ENCODE results near the gene MAPKAP1. TPM values are rescaled to one million over a fixed set of nuclear protein-coding genes. Genes with fewer than 3 reads are reported as not detected.

MAPKAP1 gene
- total RNA-seq, 1 donor from 2014 or later = 56.6 TPM

- Mint-ChIP-seq H3K27me3 (ENCODE audit: insufficient read depth, low read depth) (peaks cover 3% of the 10 kb centered on the region), H3K27ac (peak overlapping the region; percentile 95)
- no peak overlapping the region for H3K9ac ChIP-seq
These were observed 39.2 kb upstream of the MAPKAP1 start for GRCh38 chr9:125746017-125746773.

GRCh38 chr9:125745682-125746016, 38.6 kb upstream of the MAPKAP1 start:
- H3K4me1 Mint-ChIP-seq = peaks cover 33% of the 10 kb centered on the region
- H3K27me3 Mint-ChIP-seq (ENCODE audit: insufficient read depth, low read depth) = peaks cover 3% of the 10 kb centered on the region
- H3K4me1 ChIP-seq = peaks cover 17% of the 10 kb centered on the region
- H3K9ac ChIP-seq = no peak overlapping the region
- H3K4me3 Mint-ChIP-seq = peak overlapping the region; percentile 90
- no peak for DNase-seq (ENCODE audit: low spot score)
- H3K36me3 ChIP-seq = no peaks in the 10 kb centered on the region
- H3K4me2 ChIP-seq = peak overlapping the region; percentile 15
- TF ChIP-seq EZH2 (IDR thresholded peaks at IDR 0.05) = no peak
- TF ChIP-seq CTCF (IDR thresholded peaks at IDR 0.05) = no peak
- TF ChIP-seq EZH2phosphoT487 (IDR thresholded peaks at IDR 0.05) = no peak
- no peak overlapping the region for H3K27ac Mint-ChIP-seq
- H3K27ac ChIP-seq = no peak overlapping the region
- no peaks in the 10 kb centered on the region for H3K9me3 ChIP-seq (ENCODE audit: low read depth)
- no peak overlapping the region for H2AFZ ChIP-seq (replicated peaks)
- H3F3A ChIP-seq (ENCODE audit: low read depth) = peaks cover 44% of the 10 kb centered on the region
- peaks cover 3% of the 10 kb centered on the region for H3K36me3 Mint-ChIP-seq
- peaks cover 7% of the 10 kb centered on the region for H3K27me3 ChIP-seq
- no peak overlapping the region for H3K4me3 ChIP-seq
- H4K20me1 ChIP-seq (ENCODE audit: low read depth) = peaks cover 23% of the 10 kb centered on the region
- H3K9me3 Mint-ChIP-seq = no peaks in the 10 kb centered on the region
- peaks cover 29% of the 10 kb centered on the region for H3K79me2 ChIP-seq (ENCODE audit: low read depth)

More at GRCh38 chr9:125746017-125746773, 39.2 kb upstream of the MAPKAP1 start:
- Histone ChIP-seq H3K4me3 (peak overlapping the region; percentile 45), H3K27ac (no peak overlapping the region), H3K4me2 (peak overlapping the region; percentile 54), H3K36me3 (no peaks in the 10 kb centered on the region), H2AFZ (replicated peaks) (peak overlapping the region; percentile 69), H3K4me1 (peaks cover 23% of the 10 kb centered on the region), H3K9me3 (ENCODE audit: low read depth) (no peaks in the 10 kb centered on the region), H3K27me3 (peaks cover 7% of the 10 kb centered on the region), H3F3A (ENCODE audit: low read depth) (peaks cover 50% of the 10 kb centered on the region), H4K20me1 (ENCODE audit: low read depth) (peaks cover 28% of the 10 kb centered on the region), H3K79me2 (ENCODE audit: low read depth) (peaks cover 35% of the 10 kb centered on the region)
- H3K4me3 Mint-ChIP-seq = peak overlapping the region; percentile 90
- H3K4me1 Mint-ChIP-seq = peaks cover 36% of the 10 kb centered on the region
- peak; percentile 98 for DNase-seq (ENCODE audit: low spot score)
- no peaks in the 10 kb centered on the region for H3K9me3 Mint-ChIP-seq
- peaks cover 3% of the 10 kb centered on the region for H3K36me3 Mint-ChIP-seq
- TF ChIP-seq EZH2phosphoT487 (IDR thresholded peaks at IDR 0.05) (no peak), EZH2 (IDR thresholded peaks at IDR 0.05) (no peak), CTCF (IDR thresholded peaks at IDR 0.05) (no peak)

DNA sequence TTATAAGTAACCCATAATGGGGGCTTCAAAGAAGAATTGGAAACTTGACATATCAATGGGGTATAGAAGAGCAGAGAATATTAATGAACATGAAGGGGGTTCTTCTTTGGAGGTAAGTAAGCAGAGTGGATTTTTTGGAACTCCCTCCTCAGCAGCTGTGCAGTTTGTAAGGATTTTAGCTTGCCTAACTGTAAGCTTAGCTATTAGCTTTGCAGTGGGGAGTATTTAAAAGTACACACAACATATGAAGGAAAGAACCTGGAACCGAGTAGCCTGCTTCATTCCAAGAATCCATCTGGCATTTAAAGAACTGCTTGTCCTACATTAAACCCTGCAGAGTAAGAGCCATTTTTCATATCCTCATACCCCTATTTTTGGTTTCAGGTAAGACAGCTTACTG, 38.0 kb upstream of the MAPKAP1 start:
- Histone ChIP-seq H3K27ac (no peak overlapping the region), H3K27me3 (peaks cover 7% of the 10 kb centered on the region), H4K20me1 (ENCODE audit: low read depth) (peaks cover 17% of the 10 kb centered on the region), H3F3A (ENCODE audit: low read depth) (peaks cover 38% of the 10 kb centered on the region), H3K9ac (no peak overlapping the region), H3K4me3 (no peak overlapping the region), H2AFZ (replicated peaks) (no peak overlapping the region), H3K79me2 (ENCODE audit: low read depth) (peaks cover 27% of the 10 kb centered on the region), H3K4me2 (no peak overlapping the region), H3K9me3 (ENCODE audit: low read depth) (no peaks in the 10 kb centered on the region), H3K4me1 (peaks cover 11% of the 10 kb centered on the region), H3K36me3 (no peaks in the 10 kb centered on the region)
- peaks cover 27% of the 10 kb centered on the region for H3K4me1 Mint-ChIP-seq
- no peaks in the 10 kb centered on the region for H3K9me3 Mint-ChIP-seq
- peaks cover 3% of the 10 kb centered on the region for H3K27me3 Mint-ChIP-seq (ENCODE audit: insufficient read depth, low read depth)
- no peak overlapping the region for H3K27ac Mint-ChIP-seq
- DNase-seq (ENCODE audit: low spot score) = no peak
- peak overlapping the region; percentile 90 for H3K4me3 Mint-ChIP-seq
- no peak for TF ChIP-seq EZH2phosphoT487 (IDR thresholded peaks at IDR 0.05)
- no peak for TF ChIP-seq CTCF (IDR thresholded peaks at IDR 0.05)
- TF ChIP-seq EZH2 (IDR thresholded peaks at IDR 0.05) = no peak
- peaks cover 3% of the 10 kb centered on the region for H3K36me3 Mint-ChIP-seq
